CD4-positive, alpha-beta T cell (primary cell): Measurements from ENCODE around the gene H1-8. TPM values are rescaled to one million over a fixed set of nuclear protein-coding genes. Genes with fewer than 3 reads are reported as not detected.

Source experiments
- ATAC-seq: fragments of 200-7000 bp; cut with Tn5 transposase; one replicate; pipeline ENCODE4 v1.10.0; 2022; ENCODE audit warnings: mild to moderate bottlenecking; ENCODE audit not compliant: poor library complexity
- CTCF ChIA-PET: fragments of 350-600 bp; sonication (Branson Sonifier 250); formaldehyde crosslinking; loops from one replicate; lab custom pipeline; 2021; ENCODE audit warnings: antibody characterized with exemption, inconsistent platforms; lab: Charles Lee
- POLR2A ChIA-PET: fragments of 350-600 bp; sonication (Branson Sonifier 250); formaldehyde crosslinking; loops from one replicate; lab custom pipeline; 2021; ENCODE audit warnings: antibody characterized with exemption, inconsistent platforms; lab: Charles Lee
- DNase-seq, 14 experiments: peaks; one replicate each; pipeline ENCODE4 v3.0.0-alpha.2; 2013 to 2020; ENCODE audit warnings: mixed read lengths in 2 of 14
- H3K27ac ChIP-seq, 2 donors: one replicate each; pipeline versions ENCODE4 v1.5.1 to v1.7.0; 2013; ENCODE audit warnings: low read length in 2 of 2, low read depth in 1 of 2, mild to moderate bottlenecking in 1 of 2
- H3K27me3 ChIP-seq, 2 experiments: 1 replicate in 1 of 2; 2 replicates in 1 of 2; pipeline versions ENCODE4 v1.6.1 to v1.7.0; 2013; ENCODE audit warnings: low read length in 2 of 2, control low read depth in 1 of 2, mild to moderate bottlenecking in 1 of 2, moderate library complexity in 1 of 2; ENCODE audit not compliant: insufficient read depth in 2 of 2, control insufficient read depth in 1 of 2
- H3K36me3 ChIP-seq: one replicate; pipeline ENCODE4 v1.6.1; 2013; ENCODE audit warnings: low read length, control low read depth; ENCODE audit not compliant: insufficient read depth
- H3K4me1 ChIP-seq: one replicate; pipeline ENCODE4 v1.6.1; 2013; ENCODE audit warnings: low read length, control low read depth; ENCODE audit not compliant: insufficient read depth
- H3K4me3 ChIP-seq: one replicate; pipeline ENCODE4 v1.5.1; 2013; ENCODE audit warnings: mild to moderate bottlenecking, low read length, moderate library complexity
- H3K9me3 ChIP-seq, 2 experiments: 1 replicate in 1 of 2; 2 replicates in 1 of 2; pipeline versions ENCODE4 v1.6.1 to v1.7.0; 2013; ENCODE audit warnings: low read length in 2 of 2, mild to moderate bottlenecking in 2 of 2, control low read depth in 1 of 2, moderate library complexity in 1 of 2; ENCODE audit not compliant: control insufficient read depth in 1 of 2, insufficient read depth in 1 of 2
- H3K27ac Mint-ChIP-seq: one replicate; pipeline ENCODE4 v1.8.0; 2020; ENCODE audit warnings: mixed read lengths
- H3K27me3 Mint-ChIP-seq: one replicate; pipeline ENCODE4 v1.8.0; 2021; ENCODE audit warnings: mixed read lengths
- H3K36me3 Mint-ChIP-seq: one replicate; pipeline ENCODE4 v1.8.0; 2021; ENCODE audit warnings: low read depth, mixed read lengths
- H3K4me1 Mint-ChIP-seq: one replicate; pipeline ENCODE4 v1.8.0; 2021; ENCODE audit warnings: low read depth, mixed read lengths
- H3K4me3 Mint-ChIP-seq: one replicate; pipeline ENCODE4 v1.8.0; 2020; ENCODE audit warnings: mild to moderate bottlenecking, mixed read lengths
- H3K9me3 Mint-ChIP-seq: one replicate; pipeline ENCODE4 v1.8.0; 2020; ENCODE audit warnings: mixed read lengths
- intact Hi-C, 2 experiments: fragments of 100-400 bp; cut with DNase I in 1 of 2; cut with micrococcal nuclease in 1 of 2; formaldehyde crosslinking; loops; one replicate each; pipeline versions ENCODE4 v1.15.1 to v1.9.0; 2023 to 2025; cut with DNase I, micrococcal nuclease
- total RNA-seq, 174 experiments: library from RNA in 2 of 174; stranded (reverse) in 2 of 174; gene quantifications; one replicate each; pipeline ENCODE4 v1.2.3 and lab custom pipeline; 2021 to 2026
- TF ChIP-seq, protein P1 (sequence below): fragments of 200-600 bp; IDR thresholded peaks from one replicate; pipeline ENCODE4 v1.8.0; 2022; ENCODE audit warnings: antibody characterized with exemption, mild to moderate bottlenecking

Gene H1-8
- total RNA-seq, 2 experiments from 2014 or later: not detected

DNA sequence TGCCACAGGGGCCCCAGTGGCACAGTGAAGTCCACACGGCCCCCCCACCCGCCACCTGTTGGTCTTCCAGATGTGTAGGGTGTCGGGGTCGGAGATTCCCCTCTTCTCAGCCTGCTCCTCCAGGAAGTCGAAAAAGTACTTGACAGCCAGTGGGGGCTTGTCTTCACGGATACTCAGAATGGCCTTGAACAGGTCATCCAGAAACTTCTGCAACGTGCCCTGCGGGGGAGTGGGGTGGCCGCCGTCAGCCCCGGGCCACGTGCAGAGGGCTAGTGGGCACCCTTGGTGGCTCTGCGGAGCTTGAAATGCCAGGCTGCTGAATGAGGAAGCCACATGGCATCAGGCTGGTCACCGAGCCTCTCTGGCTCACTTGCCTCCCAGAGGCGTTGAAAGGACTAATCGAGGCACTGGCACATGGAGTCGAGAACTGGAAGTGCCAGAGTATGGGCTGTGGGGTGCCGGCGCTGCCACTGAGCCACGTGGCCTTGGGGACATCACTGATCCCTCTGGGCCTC is 16.6 kb downstream of the H1-8 start:
- Mint-ChIP-seq H3K4me1 (peaks cover 4% of the 10 kb centered on the region), H3K4me3 (no peak overlapping the region), H3K9me3 (no peaks in the 10 kb centered on the region), H3K27me3 (no peaks in the 10 kb centered on the region), H3K36me3 (no peaks in the 10 kb centered on the region), H3K27ac (no peak overlapping the region)
- Histone ChIP-seq H3K4me3 (no peak overlapping the region), H3K36me3 (peaks cover 7% of the 10 kb centered on the region), H3K9me3 (no peaks in the 10 kb centered on the region), H3K27ac (no peak overlapping the region), H3K27me3 (no peaks in the 10 kb centered on the region), H3K4me1 (peaks cover 12% of the 10 kb centered on the region)
- ATAC-seq: no peak
- intact Hi-C loops: no loop called here
- POLR2A ChIA-PET: interaction anchor here (1.1 to 1.4 kb wide), 2 partner anchors 17 to 34 kb away, joined by 3 to 4 read pairs; no protein-coding TSS in a partner anchor
- CTCF ChIA-PET: no interaction called here
- DNase-seq: no peak
- TF ChIP-seq, protein P1, sequence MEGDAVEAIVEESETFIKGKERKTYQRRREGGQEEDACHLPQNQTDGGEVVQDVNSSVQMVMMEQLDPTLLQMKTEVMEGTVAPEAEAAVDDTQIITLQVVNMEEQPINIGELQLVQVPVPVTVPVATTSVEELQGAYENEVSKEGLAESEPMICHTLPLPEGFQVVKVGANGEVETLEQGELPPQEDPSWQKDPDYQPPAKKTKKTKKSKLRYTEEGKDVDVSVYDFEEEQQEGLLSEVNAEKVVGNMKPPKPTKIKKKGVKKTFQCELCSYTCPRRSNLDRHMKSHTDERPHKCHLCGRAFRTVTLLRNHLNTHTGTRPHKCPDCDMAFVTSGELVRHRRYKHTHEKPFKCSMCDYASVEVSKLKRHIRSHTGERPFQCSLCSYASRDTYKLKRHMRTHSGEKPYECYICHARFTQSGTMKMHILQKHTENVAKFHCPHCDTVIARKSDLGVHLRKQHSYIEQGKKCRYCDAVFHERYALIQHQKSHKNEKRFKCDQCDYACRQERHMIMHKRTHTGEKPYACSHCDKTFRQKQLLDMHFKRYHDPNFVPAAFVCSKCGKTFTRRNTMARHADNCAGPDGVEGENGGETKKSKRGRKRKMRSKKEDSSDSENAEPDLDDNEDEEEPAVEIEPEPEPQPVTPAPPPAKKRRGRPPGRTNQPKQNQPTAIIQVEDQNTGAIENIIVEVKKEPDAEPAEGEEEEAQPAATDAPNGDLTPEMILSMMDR: no peak

- H3K36me3 Mint-ChIP-seq: no peaks in the 10 kb centered on the region
- POLR2A ChIA-PET: no interaction called here
- DNase-seq: no peak
- no peak for ATAC-seq
- Histone ChIP-seq H3K36me3 (peaks cover 7% of the 10 kb centered on the region), H3K27ac (no peak overlapping the region), H3K9me3 (peaks cover 0 to 4% of the 10 kb centered on the region in 2 experiments), H3K4me3 (no peak overlapping the region), H3K4me1 (peaks cover 8% of the 10 kb centered on the region), H3K27me3 (no peaks in the 10 kb centered on the region)
- no peaks in the 10 kb centered on the region for H3K27me3 Mint-ChIP-seq
- no peak overlapping the region for H3K27ac Mint-ChIP-seq
- H3K4me1 Mint-ChIP-seq: no peaks in the 10 kb centered on the region
- H3K4me3 Mint-ChIP-seq: no peak overlapping the region
- H3K9me3 Mint-ChIP-seq: no peaks in the 10 kb centered on the region
- intact Hi-C loops: no loop called here
- CTCF ChIA-PET: no interaction called here
- TF ChIP-seq, protein P1: no peak
Measured at GRCh38 chr3:129560269-129560787, 17.4 kb downstream of the H1-8 start.

GRCh38 chr3:129560911-129561594 is 18.1 kb downstream of the H1-8 start:
- ATAC-seq (no peak), DNase-seq (no peak)
- ChIA-PET POLR2A (no interaction called here), CTCF (no interaction called here)
- Mint-ChIP-seq H3K9me3 (no peaks in the 10 kb centered on the region), H3K27ac (no peak overlapping the region), H3K4me1 (no peaks in the 10 kb centered on the region), H3K36me3 (no peaks in the 10 kb centered on the region), H3K27me3 (no peaks in the 10 kb centered on the region), H3K4me3 (no peak overlapping the region)
- Histone ChIP-seq H3K27me3 (no peaks in the 10 kb centered on the region), H3K9me3 (peaks cover 0 to 5% of the 10 kb centered on the region in 2 experiments), H3K27ac (no peak overlapping the region), H3K4me1 (peaks cover 8% of the 10 kb centered on the region), H3K4me3 (no peak overlapping the region), H3K36me3 (peaks cover 7% of the 10 kb centered on the region)
- TF ChIP-seq, protein P1: no peak
- intact Hi-C loops: no loop called here
